ENCODE data around the gene IL3RA. TPM values are rescaled to one million over a fixed set of nuclear protein-coding genes. Genes with fewer than 3 reads are reported as not detected.

IL3RA gene
- total and polyA plus RNA-seq, 2 experiments from 2014 or later: 0.86 TPM; not detected in 1

DNA sequence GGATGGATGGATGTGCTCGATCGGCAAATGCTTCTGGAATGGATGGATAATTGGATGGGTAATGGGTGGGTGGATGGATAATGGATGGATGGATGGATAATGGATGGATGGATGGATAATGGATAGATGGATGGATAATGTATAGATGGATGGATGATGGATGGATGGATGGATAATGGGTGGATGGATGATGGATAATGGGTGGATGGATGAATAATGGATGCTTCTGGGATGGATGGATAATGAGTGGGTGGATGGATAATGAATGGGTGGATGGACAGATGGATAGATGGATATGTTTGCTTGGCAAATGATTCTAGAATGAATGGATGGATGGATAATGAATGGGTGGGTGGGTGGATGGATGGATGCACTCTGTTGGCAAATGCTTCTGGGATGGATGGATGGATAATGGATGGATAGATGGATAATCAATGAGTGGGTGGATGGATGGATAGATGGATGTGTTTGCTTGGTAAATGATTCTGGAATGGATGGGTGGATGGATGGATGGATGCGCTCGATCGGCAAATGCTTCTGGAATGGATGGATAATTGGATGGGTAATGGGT lies 59.1 kb downstream of the IL3RA start (continued):
- TF ChIP-seq, protein P1, sequence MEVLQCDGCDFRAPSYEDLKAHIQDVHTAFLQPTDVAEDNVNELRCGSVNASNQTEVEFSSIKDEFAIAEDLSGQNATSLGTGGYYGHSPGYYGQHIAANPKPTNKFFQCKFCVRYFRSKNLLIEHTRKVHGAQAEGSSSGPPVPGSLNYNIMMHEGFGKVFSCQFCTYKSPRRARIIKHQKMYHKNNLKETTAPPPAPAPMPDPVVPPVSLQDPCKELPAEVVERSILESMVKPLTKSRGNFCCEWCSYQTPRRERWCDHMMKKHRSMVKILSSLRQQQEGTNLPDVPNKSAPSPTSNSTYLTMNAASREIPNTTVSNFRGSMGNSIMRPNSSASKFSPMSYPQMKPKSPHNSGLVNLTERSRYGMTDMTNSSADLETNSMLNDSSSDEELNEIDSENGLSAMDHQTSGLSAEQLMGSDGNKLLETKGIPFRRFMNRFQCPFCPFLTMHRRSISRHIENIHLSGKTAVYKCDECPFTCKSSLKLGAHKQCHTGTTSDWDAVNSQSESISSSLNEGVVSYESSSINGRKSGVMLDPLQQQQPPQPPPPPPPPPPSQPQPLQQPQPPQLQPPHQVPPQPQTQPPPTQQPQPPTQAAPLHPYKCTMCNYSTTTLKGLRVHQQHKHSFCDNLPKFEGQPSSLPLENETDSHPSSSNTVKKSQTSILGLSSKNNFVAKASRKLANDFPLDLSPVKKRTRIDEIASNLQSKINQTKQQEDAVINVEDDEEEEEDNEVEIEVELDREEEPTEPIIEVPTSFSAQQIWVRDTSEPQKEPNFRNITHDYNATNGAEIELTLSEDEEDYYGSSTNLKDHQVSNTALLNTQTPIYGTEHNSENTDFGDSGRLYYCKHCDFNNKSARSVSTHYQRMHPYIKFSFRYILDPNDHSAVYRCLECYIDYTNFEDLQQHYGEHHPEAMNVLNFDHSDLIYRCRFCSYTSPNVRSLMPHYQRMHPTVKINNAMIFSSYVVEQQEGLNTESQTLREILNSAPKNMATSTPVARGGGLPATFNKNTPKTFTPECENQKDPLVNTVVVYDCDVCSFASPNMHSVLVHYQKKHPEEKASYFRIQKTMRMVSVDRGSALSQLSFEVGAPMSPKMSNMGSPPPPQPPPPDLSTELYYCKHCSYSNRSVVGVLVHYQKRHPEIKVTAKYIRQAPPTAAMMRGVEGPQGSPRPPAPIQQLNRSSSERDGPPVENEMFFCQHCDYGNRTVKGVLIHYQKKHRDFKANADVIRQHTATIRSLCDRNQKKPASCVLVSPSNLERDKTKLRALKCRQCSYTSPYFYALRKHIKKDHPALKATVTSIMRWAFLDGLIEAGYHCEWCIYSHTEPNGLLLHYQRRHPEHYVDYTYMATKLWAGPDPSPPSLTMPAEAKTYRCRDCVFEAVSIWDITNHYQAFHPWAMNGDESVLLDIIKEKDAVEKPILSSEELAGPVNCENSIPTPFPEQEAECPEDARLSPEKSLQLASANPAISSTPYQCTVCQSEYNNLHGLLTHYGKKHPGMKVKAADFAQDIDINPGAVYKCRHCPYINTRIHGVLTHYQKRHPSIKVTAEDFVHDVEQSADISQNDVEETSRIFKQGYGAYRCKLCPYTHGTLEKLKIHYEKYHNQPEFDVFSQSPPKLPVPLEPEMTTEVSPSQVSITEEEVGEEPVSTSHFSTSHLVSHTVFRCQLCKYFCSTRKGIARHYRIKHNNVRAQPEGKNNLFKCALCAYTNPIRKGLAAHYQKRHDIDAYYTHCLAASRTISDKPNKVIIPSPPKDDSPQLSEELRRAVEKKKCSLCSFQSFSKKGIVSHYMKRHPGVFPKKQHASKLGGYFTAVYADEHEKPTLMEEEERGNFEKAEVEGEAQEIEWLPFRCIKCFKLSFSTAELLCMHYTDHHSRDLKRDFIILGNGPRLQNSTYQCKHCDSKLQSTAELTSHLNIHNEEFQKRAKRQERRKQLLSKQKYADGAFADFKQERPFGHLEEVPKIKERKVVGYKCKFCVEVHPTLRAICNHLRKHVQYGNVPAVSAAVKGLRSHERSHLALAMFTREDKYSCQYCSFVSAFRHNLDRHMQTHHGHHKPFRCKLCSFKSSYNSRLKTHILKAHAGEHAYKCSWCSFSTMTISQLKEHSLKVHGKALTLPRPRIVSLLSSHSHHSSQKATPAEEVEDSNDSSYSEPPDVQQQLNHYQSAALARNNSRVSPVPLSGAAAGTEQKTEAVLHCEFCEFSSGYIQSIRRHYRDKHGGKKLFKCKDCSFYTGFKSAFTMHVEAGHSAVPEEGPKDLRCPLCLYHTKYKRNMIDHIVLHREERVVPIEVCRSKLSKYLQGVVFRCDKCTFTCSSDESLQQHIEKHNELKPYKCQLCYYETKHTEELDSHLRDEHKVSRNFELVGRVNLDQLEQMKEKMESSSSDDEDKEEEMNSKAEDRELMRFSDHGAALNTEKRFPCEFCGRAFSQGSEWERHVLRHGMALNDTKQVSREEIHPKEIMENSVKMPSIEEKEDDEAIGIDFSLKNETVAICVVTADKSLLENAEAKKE (CRISPR knock-in tag; IDR thresholded peaks at IDR 0.05): no peak
- TF ChIP-seq ZNF114 (CRISPR knock-in tag; IDR thresholded peaks at IDR 0.05): no peak
- TF ChIP-seq, protein P2, sequence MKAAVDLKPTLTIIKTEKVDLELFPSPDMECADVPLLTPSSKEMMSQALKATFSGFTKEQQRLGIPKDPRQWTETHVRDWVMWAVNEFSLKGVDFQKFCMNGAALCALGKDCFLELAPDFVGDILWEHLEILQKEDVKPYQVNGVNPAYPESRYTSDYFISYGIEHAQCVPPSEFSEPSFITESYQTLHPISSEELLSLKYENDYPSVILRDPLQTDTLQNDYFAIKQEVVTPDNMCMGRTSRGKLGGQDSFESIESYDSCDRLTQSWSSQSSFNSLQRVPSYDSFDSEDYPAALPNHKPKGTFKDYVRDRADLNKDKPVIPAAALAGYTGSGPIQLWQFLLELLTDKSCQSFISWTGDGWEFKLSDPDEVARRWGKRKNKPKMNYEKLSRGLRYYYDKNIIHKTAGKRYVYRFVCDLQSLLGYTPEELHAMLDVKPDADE (IDR thresholded peaks at IDR 0.05): no peak
- TF ChIP-seq JUNB (IDR thresholded peaks at IDR 0.05; ENCODE audit: unreplicated experiment): no peak

DNA sequence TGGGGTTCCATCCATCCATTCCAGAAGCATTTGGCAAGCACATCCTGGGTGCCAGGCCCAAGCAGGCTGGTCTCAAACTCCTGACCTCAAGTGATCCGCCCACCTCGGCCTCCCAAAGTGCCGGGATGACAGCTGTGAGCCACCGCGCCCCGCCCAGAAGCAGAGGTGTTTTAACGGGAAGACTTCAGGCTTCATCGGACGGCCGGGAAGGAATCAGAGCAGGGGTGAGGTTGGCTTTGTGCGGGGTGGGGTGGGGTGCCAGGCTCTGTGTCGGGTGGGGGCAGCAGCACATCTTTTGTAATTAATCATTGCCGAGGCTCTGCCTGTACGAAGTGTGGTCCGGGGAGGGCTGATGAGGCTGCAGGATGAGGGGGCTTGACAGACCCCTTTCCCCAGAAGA lies 60.4 kb downstream of the IL3RA start:
- Histone ChIP-seq H3K9me2 (ENCODE audit: insufficient read depth) (no peaks in the 10 kb centered on the region), H4K20me1 (replicated peaks; ENCODE audit: insufficient read depth) (peaks cover 18% of the 10 kb centered on the region), H3K4me1 (ENCODE audit: insufficient read depth) (peaks cover 11% of the 10 kb centered on the region; the same call in 1 of the 2 replicates), H3K36me3 (ENCODE audit: insufficient read depth) (no peaks in the 10 kb centered on the region), H3K27ac (ENCODE audit: low read depth) (no peak overlapping the region), H3F3A (replicated peaks; ENCODE audit: low read depth) (peaks cover 18% of the 10 kb centered on the region; the same call in 1 of the 2 replicates), H3K4me2 (no peak overlapping the region), H3K4me3 (no peak overlapping the region), H3K27me3 (ENCODE audit: insufficient read depth) (no peaks in the 10 kb centered on the region), H3K79me2 (replicated peaks; ENCODE audit: insufficient read depth) (peaks cover 31% of the 10 kb centered on the region), H2AFZ (no peak overlapping the region)
- TF ChIP-seq CREB1 (CRISPR knock-in tag; IDR thresholded peaks at IDR 0.05; ENCODE audit: low read depth): no peak
- H3K9me3 Mint-ChIP-seq: peaks cover 5% of the 10 kb centered on the region; the same call in 1 of the 3 replicates
- H3K4me1 Mint-ChIP-seq: peaks cover 17% of the 10 kb centered on the region
- H3K36me3 Mint-ChIP-seq (ENCODE audit: low read depth): peaks cover 64% of the 10 kb centered on the region
- peaks cover 15% of the 10 kb centered on the region for H3K27me3 Mint-ChIP-seq (ENCODE audit: insufficient read depth, low read depth, poor library complexity)
- no peak for ATAC-seq
- no peak for DNase-seq (ENCODE audit: low spot score)
- no peak overlapping the region for H3K4me3 Mint-ChIP-seq
- no peak overlapping the region for H3K27ac Mint-ChIP-seq
